Right forelimb (tissue), 1 donor: ENCODE measurements around the gene MAGI2.
"Not testable (repeated sequence)": the region's sequence is repeated elsewhere in the genome, so short reads cannot be mapped to it uniquely, and the experiment has no call there.

ENCODE experiments used
- DNase-seq: peaks from one replicate; pipeline ENCODE4 v3.0.0-alpha.2; 2018

MAGI2 gene

GRCh38 chr7:79442766-79443165 is 10.7 kb downstream of the MAGI2 start:
- DNase-seq, result not testable (repeated sequence)

- no peak for DNase-seq
Measured at GRCh38 chr7:79436378-79436777, 17.1 kb downstream of the MAGI2 start.

- no peak for DNase-seq
Measured at GRCh38 chr7:79434867-79435266, 18.6 kb downstream of the MAGI2 start.

- DNase-seq, result no peak
Measured at GRCh38 chr7:79434098-79434497, 19.4 kb downstream of the MAGI2 start.

- no peak for DNase-seq
Measured at GRCh38 chr7:79430391-79430790, 23.1 kb downstream of the MAGI2 start.

GRCh38 chr7:79425665-79426064 is 27.8 kb downstream of the MAGI2 start:
- no peak for DNase-seq

GRCh38 chr7:79421751-79422150 is 31.7 kb downstream of the MAGI2 start:
- DNase-seq, result no peak

- DNase-seq, result no peak
Measured at GRCh38 chr7:79420464-79420863, 33.0 kb downstream of the MAGI2 start.

GRCh38 chr7:79414910-79415309 is 38.6 kb downstream of the MAGI2 start:
- DNase-seq, result no peak

- no peak for DNase-seq
Measured at GRCh38 chr7:79412915-79413314, 40.6 kb downstream of the MAGI2 start.

GRCh38 chr7:79412438-79412837 is 41.0 kb downstream of the MAGI2 start:
- DNase-seq, result no peak

- DNase-seq, result no peak
Measured at GRCh38 chr7:79410345-79410744, 43.1 kb downstream of the MAGI2 start.

- DNase-seq, result no peak
Measured at GRCh38 chr7:79407351-79407750, 46.1 kb downstream of the MAGI2 start.

- no peak for DNase-seq
Measured at GRCh38 chr7:79406371-79406770, 47.1 kb downstream of the MAGI2 start.

- no peak for DNase-seq
Measured at GRCh38 chr7:79405368-79405767, 48.1 kb downstream of the MAGI2 start.

GRCh38 chr7:79403879-79404278 is 49.6 kb downstream of the MAGI2 start:
- DNase-seq, result no peak

- no peak for DNase-seq
Measured at GRCh38 chr7:79403451-79403850, 50.0 kb downstream of the MAGI2 start.

GRCh38 chr7:79401254-79401653 is 52.2 kb downstream of the MAGI2 start:
- DNase-seq, result no peak

- no peak for DNase-seq
Measured at GRCh38 chr7:79400222-79400621, 53.2 kb downstream of the MAGI2 start.

GRCh38 chr7:79398138-79398749 is 55.2 kb downstream of the MAGI2 start:
- no peak for DNase-seq

GRCh38 chr7:79386688-79387422 is 66.6 kb downstream of the MAGI2 start:
- no peak for DNase-seq

- DNase-seq, result no peak
Measured at GRCh38 chr7:79381921-79382320, 71.5 kb downstream of the MAGI2 start.

GRCh38 chr7:79377097-79377496 is 76.4 kb downstream of the MAGI2 start:
- no peak for DNase-seq

- DNase-seq, result no peak
Measured at GRCh38 chr7:79376299-79377025, 77.0 kb downstream of the MAGI2 start.
